ENCODE measurements around the gene IQGAP2.

GRCh38 chr5:76470976-76471375 is 67.9 kb downstream of the IQGAP2 start:
- TF ChIP-seq CTCF (IDR thresholded peaks at IDR 0.05; ENCODE audit: insufficient read depth, low read length, poor library complexity, severe bottlenecking) (no peak), EZH2phosphoT487 (conservative IDR thresholded peaks at IDR 0.05; ENCODE audit: low read length) (no peak)

All from SU-DHL-6 (cell line).